Cardiac muscle cell (in vitro differentiated cells and primary cell): ENCODE measurements around the gene TARS3. TPM values are rescaled to one million over a fixed set of nuclear protein-coding genes. Genes with fewer than 3 reads are reported as not detected.

Experiments
- DNase-seq, 2 donors: peaks; one replicate each; pipeline versions ENCODE4 v3.0.0 to v3.0.0-alpha.2; 2010 to 2017; ENCODE audit warnings: low read depth in 1 of 2, low spot score in 1 of 2
- H3K27ac ChIP-seq: fragments of 200-600 bp; sonication (generic); 2 replicates; pipeline ENCODE4 v1.5.1; 2016
- H3K27me3 ChIP-seq: fragments of 200-600 bp; sonication (generic); 2 replicates; pipeline ENCODE4 v1.6.0; 2016; ENCODE audit warnings: control low read depth
- H3K36me3 ChIP-seq: fragments of 200-600 bp; sonication (generic); 2 replicates; pipeline ENCODE4 v1.5.1; 2016; ENCODE audit warnings: control low read depth
- H3K4me1 ChIP-seq: fragments of 200-600 bp; sonication (generic); 2 replicates; pipeline ENCODE4 v1.8.1; 2017; ENCODE audit warnings: low read depth, mild to moderate bottlenecking, mixed run types
- H3K4me3 ChIP-seq: fragments of 200-600 bp; sonication (generic); 2 replicates; pipeline ENCODE4 v1.5.1; 2016; ENCODE audit warnings: mild to moderate bottlenecking
- H3K9me3 ChIP-seq: fragments of 200-600 bp; sonication (generic); 2 replicates; pipeline ENCODE4 v1.5.1; 2017; ENCODE audit warnings: low read depth, mild to moderate bottlenecking, control low read depth
- CTCF ChIP-seq: IDR thresholded peaks from 2 replicates; pipeline ENCODE4 v1.5.1; 2012; ENCODE audit warnings: low read depth, mild to moderate bottlenecking, low read length
- polyA plus RNA-seq: library from polyadenylated mRNA; unstranded; fragments of >200 nt; fragmentation: Nextera tagmentation; extraction: Ambion mirVana; gene quantifications from 2 replicates; pipeline ENCODE4 v1.2.1, GENCODE V29; 2016
- total RNA-seq: library from RNA; depleted of rRNA; stranded (reverse); fragments of >200 nt; gene quantifications from 2 replicates; pipeline ENCODE4 v1.2.3, GENCODE V29; 2016

Gene TARS3
- total and polyA plus RNA-seq, 2 experiments from 2014 or later, result 32.3 to 47.6 TPM

GRCh38 chr15:101619615-101619865 lies 104.7 kb downstream of the TARS3 start:
- H3K4me1 ChIP-seq, result peaks cover 55% of the 10 kb centered on the region
- H3K4me3 ChIP-seq, result no peak overlapping the region
- no peaks in the 10 kb centered on the region for H3K27me3 ChIP-seq
- no peaks in the 10 kb centered on the region for H3K9me3 ChIP-seq
- no peak for DNase-seq
- no peaks in the 10 kb centered on the region for H3K36me3 ChIP-seq
- TF ChIP-seq CTCF, result no peak
- peak overlapping the region; percentile 93 for H3K27ac ChIP-seq

GRCh38 chr15:101618851-101619614 lies 105.2 kb downstream of the TARS3 start:
- Histone ChIP-seq H3K4me3 (no peak overlapping the region), H3K4me1 (peaks cover 55% of the 10 kb centered on the region), H3K27ac (peak overlapping the region; percentile 6), H3K27me3 (no peaks in the 10 kb centered on the region), H3K36me3 (no peaks in the 10 kb centered on the region), H3K9me3 (no peaks in the 10 kb centered on the region)
- no peak for DNase-seq
- TF ChIP-seq CTCF, result no peak

- H3K9me3 ChIP-seq, result no peaks in the 10 kb centered on the region
- peak overlapping the region; percentile 11 for H3K27ac ChIP-seq
- no peaks in the 10 kb centered on the region for H3K36me3 ChIP-seq
- no peak for TF ChIP-seq CTCF
- DNase-seq, result no peak
- H3K4me1 ChIP-seq, result peaks cover 61% of the 10 kb centered on the region
- no peak overlapping the region for H3K4me3 ChIP-seq
- H3K27me3 ChIP-seq, result no peaks in the 10 kb centered on the region
Measured at GRCh38 chr15:101618076-101618475, 106.2 kb downstream of the TARS3 start.

GRCh38 chr15:101617390-101617965 lies 106.8 kb downstream of the TARS3 start:
- H3K9me3 ChIP-seq, result no peaks in the 10 kb centered on the region
- peaks cover 61% of the 10 kb centered on the region for H3K4me1 ChIP-seq
- H3K36me3 ChIP-seq, result no peaks in the 10 kb centered on the region
- DNase-seq, result peak in 1 of 2 donors; percentile 66
- TF ChIP-seq CTCF, result no peak
- no peaks in the 10 kb centered on the region for H3K27me3 ChIP-seq
- no peak overlapping the region for H3K4me3 ChIP-seq
- H3K27ac ChIP-seq, result peak overlapping the region; percentile 11

GRCh38 chr15:101615986-101616848 lies 108.1 kb downstream of the TARS3 start:
- no peaks in the 10 kb centered on the region for H3K36me3 ChIP-seq
- H3K4me1 ChIP-seq, result peaks cover 49% of the 10 kb centered on the region
- peak overlapping the region; percentile 36 for H3K27ac ChIP-seq
- H3K27me3 ChIP-seq, result no peaks in the 10 kb centered on the region
- no peak overlapping the region for H3K4me3 ChIP-seq
- peak; percentile 69 to 88 for DNase-seq
- no peak for TF ChIP-seq CTCF
- no peaks in the 10 kb centered on the region for H3K9me3 ChIP-seq
